Gastroesophageal sphincter (tissue), 3 donors: Measurements from ENCODE around the gene LY6G6D.

Source experiments
- EP300 ChIP-seq: sonication (generic); formaldehyde crosslinking; IDR thresholded peaks from one replicate; pipeline ENCODE4 v1.6.1; 2017; ENCODE audit warnings: antibody characterized with exemption, mild to moderate bottlenecking
- POLR2A ChIP-seq, 2 donors: fragments of 450-650 bp; IDR thresholded peaks; one replicate each; pipeline ENCODE4 v1.6.1; 2017; ENCODE audit warnings: antibody characterized with exemption in 2 of 2, mild to moderate bottlenecking in 2 of 2, moderate library complexity in 1 of 2
- POLR2AphosphoS5 ChIP-seq: sonication (generic); formaldehyde crosslinking; IDR thresholded peaks from one replicate; pipeline ENCODE4 v1.6.1; 2017; ENCODE audit warnings: antibody characterized with exemption
- TF ChIP-seq, protein P1 (sequence below), 4 experiments: fragments of 200-600 bp in 2 of 4; fragments of 450-650 bp in 2 of 4; sonication (generic) in 1 of 4; IDR thresholded peaks; one replicate each; pipeline ENCODE4 v1.5.1; 2017 to 2019; ENCODE audit warnings: antibody characterized with exemption in 4 of 4, mild to moderate bottlenecking in 2 of 4, moderate library complexity in 2 of 4

GRCh38 chr6:31740397-31741223 is 25.5 kb downstream of the LY6G6D start:
- TF ChIP-seq, protein P1, sequence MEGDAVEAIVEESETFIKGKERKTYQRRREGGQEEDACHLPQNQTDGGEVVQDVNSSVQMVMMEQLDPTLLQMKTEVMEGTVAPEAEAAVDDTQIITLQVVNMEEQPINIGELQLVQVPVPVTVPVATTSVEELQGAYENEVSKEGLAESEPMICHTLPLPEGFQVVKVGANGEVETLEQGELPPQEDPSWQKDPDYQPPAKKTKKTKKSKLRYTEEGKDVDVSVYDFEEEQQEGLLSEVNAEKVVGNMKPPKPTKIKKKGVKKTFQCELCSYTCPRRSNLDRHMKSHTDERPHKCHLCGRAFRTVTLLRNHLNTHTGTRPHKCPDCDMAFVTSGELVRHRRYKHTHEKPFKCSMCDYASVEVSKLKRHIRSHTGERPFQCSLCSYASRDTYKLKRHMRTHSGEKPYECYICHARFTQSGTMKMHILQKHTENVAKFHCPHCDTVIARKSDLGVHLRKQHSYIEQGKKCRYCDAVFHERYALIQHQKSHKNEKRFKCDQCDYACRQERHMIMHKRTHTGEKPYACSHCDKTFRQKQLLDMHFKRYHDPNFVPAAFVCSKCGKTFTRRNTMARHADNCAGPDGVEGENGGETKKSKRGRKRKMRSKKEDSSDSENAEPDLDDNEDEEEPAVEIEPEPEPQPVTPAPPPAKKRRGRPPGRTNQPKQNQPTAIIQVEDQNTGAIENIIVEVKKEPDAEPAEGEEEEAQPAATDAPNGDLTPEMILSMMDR (IDR thresholded peaks at IDR 0.05): no peak
- TF ChIP-seq EP300: no peak
- no peak for TF ChIP-seq POLR2A (IDR thresholded peaks at IDR 0.05)
- no peak for TF ChIP-seq POLR2AphosphoS5
